ENCODE data around the gene TFEC.
"Not testable (repeated sequence)": the region's sequence is repeated elsewhere in the genome, so short reads cannot be mapped to it uniquely, and the experiment has no call there.

Gene TFEC

GRCh38 chr7:115951547-115951946 lies 79.0 kb downstream of the TFEC start:
- TF ChIP-seq, protein P1, sequence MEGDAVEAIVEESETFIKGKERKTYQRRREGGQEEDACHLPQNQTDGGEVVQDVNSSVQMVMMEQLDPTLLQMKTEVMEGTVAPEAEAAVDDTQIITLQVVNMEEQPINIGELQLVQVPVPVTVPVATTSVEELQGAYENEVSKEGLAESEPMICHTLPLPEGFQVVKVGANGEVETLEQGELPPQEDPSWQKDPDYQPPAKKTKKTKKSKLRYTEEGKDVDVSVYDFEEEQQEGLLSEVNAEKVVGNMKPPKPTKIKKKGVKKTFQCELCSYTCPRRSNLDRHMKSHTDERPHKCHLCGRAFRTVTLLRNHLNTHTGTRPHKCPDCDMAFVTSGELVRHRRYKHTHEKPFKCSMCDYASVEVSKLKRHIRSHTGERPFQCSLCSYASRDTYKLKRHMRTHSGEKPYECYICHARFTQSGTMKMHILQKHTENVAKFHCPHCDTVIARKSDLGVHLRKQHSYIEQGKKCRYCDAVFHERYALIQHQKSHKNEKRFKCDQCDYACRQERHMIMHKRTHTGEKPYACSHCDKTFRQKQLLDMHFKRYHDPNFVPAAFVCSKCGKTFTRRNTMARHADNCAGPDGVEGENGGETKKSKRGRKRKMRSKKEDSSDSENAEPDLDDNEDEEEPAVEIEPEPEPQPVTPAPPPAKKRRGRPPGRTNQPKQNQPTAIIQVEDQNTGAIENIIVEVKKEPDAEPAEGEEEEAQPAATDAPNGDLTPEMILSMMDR (conservative IDR thresholded peaks at IDR 0.05) = no peak
- H3K27ac ChIP-seq = no peak overlapping the region

GRCh38 chr7:115941703-115942268 lies 88.8 kb downstream of the TFEC start:
- TF ChIP-seq, protein P1 (conservative IDR thresholded peaks at IDR 0.05) = no peak
- H3K27ac ChIP-seq = no peak overlapping the region

GRCh38 chr7:115940460-115941060 lies 90.0 kb downstream of the TFEC start:
- H3K27ac ChIP-seq = no peak overlapping the region
- TF ChIP-seq, protein P1 (conservative IDR thresholded peaks at IDR 0.05) = no peak

DNA sequence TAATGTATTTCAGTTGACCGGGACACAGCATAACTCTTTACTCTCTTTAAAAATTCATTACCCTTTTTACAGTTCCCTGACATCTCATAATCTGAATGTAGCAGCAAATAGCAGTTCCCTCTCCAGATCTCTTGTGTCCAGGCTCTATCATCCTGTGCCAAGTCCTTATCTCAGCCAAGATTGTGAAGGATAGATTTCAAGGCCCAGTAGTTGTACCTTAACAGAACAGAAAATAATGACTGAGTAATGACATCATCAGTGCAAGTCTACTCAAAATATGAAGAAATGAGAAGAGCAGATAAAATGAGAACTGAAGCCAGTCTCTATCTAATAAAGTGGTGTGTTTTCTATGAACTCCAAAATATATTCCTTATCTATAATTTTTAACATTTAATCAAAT lies 92.6 kb downstream of the TFEC start:
- no peak overlapping the region for H3K27ac ChIP-seq
- TF ChIP-seq, protein P1 (conservative IDR thresholded peaks at IDR 0.05) = no peak

GRCh38 chr7:115933471-115933870 lies 97.1 kb downstream of the TFEC start:
- no peak overlapping the region for H3K27ac ChIP-seq
- TF ChIP-seq, protein P1 (conservative IDR thresholded peaks at IDR 0.05) = no peak

- TF ChIP-seq, protein P1 (conservative IDR thresholded peaks at IDR 0.05) = no peak
- H3K27ac ChIP-seq = no peak overlapping the region
Measured at GRCh38 chr7:115932880-115933279, 97.7 kb downstream of the TFEC start.

- not testable (repeated sequence) for H3K27ac ChIP-seq
Measured at GRCh38 chr7:115930184-115930583, 100.4 kb downstream of the TFEC start.

DNA sequence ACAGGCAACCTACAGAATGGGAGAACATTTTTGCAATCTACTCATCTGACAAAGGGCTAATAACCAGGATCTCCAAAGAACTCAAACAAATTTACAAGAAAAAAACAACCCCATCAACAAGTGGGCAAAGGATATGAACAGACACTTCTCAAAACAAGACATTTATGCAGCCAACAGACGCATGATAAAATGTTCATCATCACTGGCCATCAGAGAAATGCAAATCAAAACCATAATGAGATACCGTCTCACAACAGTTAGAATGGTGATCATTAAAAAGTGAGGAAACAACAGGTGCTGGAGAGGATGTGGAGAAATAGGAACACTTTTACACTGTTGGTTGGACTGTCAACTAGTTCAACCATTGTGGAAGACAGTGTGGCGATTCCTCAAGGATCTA lies 100.8 kb downstream of the TFEC start:
- not testable (repeated sequence) for H3K27ac ChIP-seq
